ENCODE measurements around the gene SMARCA4. TPM values are rescaled to one million over a fixed set of nuclear protein-coding genes. Genes with fewer than 3 reads are reported as not detected.

The SMARCA4 gene
- total RNA-seq, 1 experiment from 2014 or later = 261 TPM

- Histone ChIP-seq H3K23me2 (ENCODE audit: insufficient read length, low read depth, low read length, poor library complexity, severe bottlenecking) (peaks cover 3% of the 10 kb centered on the region), H3K27me3 (ENCODE audit: insufficient read depth, low read length) (no peaks in the 10 kb centered on the region), H2BK15ac (ENCODE audit: low read depth, low read length) (no peak overlapping the region), H3K14ac (ENCODE audit: insufficient read depth, low read length) (no peak overlapping the region), H2AK5ac (ENCODE audit: insufficient read length, low read length) (no peak overlapping the region), H3K79me1 (ENCODE audit: insufficient read depth, low read depth, low read length, poor library complexity, severe bottlenecking) (no peaks in the 10 kb centered on the region), H3K27ac (ENCODE audit: insufficient read length, low read depth, low read length) (no peak overlapping the region), H4K5ac (ENCODE audit: insufficient read length, low read depth, low read length) (no peak overlapping the region), H4K8ac (replicated peaks; ENCODE audit: insufficient read length, low read depth, low read length) (no peak overlapping the region), H3K23ac (ENCODE audit: insufficient read length, low read depth, low read length) (no peak overlapping the region), H3K4me2 (ENCODE audit: insufficient read depth, insufficient read length, low read length) (no peak overlapping the region), H3K4ac (ENCODE audit: low read depth, low read length) (no peak overlapping the region), H3K9ac (ENCODE audit: extremely low read depth, insufficient read length, low read length) (no peak overlapping the region), H2BK5ac (ENCODE audit: insufficient read length, low read length) (no peak overlapping the region), H3K9me3 (ENCODE audit: control insufficient read depth, low read depth, low read length) (no peaks in the 10 kb centered on the region), H2BK12ac (ENCODE audit: insufficient read length, low read depth, low read length) (no peak overlapping the region), H4K20me1 (ENCODE audit: control insufficient read depth, insufficient read depth, insufficient read length) (peaks cover 5% of the 10 kb centered on the region), H2AFZ (ENCODE audit: low read length) (no peak overlapping the region), H2BK120ac (ENCODE audit: low read depth, low read length, poor library complexity, severe bottlenecking) (no peak overlapping the region), H4K91ac (ENCODE audit: insufficient read length, low read depth, low read length) (no peak overlapping the region), H2BK20ac (ENCODE audit: low read depth, low read length, poor library complexity, severe bottlenecking) (no peak overlapping the region), H3K56ac (ENCODE audit: insufficient read length, low read depth, low read length) (no peak overlapping the region), H3K18ac (ENCODE audit: insufficient read length, low read depth, low read length) (no peak overlapping the region), H3K79me2 (ENCODE audit: insufficient read depth, low read length) (0 out of 2 replicates have a peak, but pooled peaks cover 2% of the 10 kb centered on the region), H3K4me1 (ENCODE audit: insufficient read depth, low read length) (no peaks in the 10 kb centered on the region), H3T11ph (ENCODE audit: low read length) (no peak overlapping the region)
- peaks cover 68 to 97% (median 93%) of the 10 kb centered on the region in 3 experiments for H3K36me3 Mint-ChIP-seq (ENCODE audit: insufficient read depth in 1 of 3, low read depth in 3 of 3)
- DNase-seq = no peak
- no CpG with 5 or more reads among the region's 15 CpGs for WGBS (ENCODE audit: extremely low coverage, insufficient read length, low lambda C conversion rate)
- no peaks in the 10 kb centered on the region for H3K4me1 Mint-ChIP-seq
- no peaks in the 10 kb centered on the region for H3K9me3 Mint-ChIP-seq
- no peak overlapping the region for H3K4me3 Mint-ChIP-seq
- no peaks in the 10 kb centered on the region for H3K27me3 Mint-ChIP-seq (ENCODE audit: low read depth)
- TF ChIP-seq, protein P1, sequence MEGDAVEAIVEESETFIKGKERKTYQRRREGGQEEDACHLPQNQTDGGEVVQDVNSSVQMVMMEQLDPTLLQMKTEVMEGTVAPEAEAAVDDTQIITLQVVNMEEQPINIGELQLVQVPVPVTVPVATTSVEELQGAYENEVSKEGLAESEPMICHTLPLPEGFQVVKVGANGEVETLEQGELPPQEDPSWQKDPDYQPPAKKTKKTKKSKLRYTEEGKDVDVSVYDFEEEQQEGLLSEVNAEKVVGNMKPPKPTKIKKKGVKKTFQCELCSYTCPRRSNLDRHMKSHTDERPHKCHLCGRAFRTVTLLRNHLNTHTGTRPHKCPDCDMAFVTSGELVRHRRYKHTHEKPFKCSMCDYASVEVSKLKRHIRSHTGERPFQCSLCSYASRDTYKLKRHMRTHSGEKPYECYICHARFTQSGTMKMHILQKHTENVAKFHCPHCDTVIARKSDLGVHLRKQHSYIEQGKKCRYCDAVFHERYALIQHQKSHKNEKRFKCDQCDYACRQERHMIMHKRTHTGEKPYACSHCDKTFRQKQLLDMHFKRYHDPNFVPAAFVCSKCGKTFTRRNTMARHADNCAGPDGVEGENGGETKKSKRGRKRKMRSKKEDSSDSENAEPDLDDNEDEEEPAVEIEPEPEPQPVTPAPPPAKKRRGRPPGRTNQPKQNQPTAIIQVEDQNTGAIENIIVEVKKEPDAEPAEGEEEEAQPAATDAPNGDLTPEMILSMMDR (conservative IDR thresholded peaks at IDR 0.05) = no peak
- H3K27ac Mint-ChIP-seq = peak overlapping the region in 2 of 3 experiments; percentile 77 to 82; a peak in 4 of 7 replicates
These were observed 150.4 kb downstream of the SMARCA4 start for GRCh38 chr19:11111117-11111770.
